NCI-H2196 treated with DMSO at 0.1 percent for 48 hours (cell line): ENCODE measurements around the gene SLCO4A1.
A peak's percentile ranks its signal among the peaks of the same experiment; 100 is the strongest.

ENCODE experiments used
- DNase-seq: peaks from one replicate; lab custom pipeline; 2025; ENCODE audit not compliant: unreplicated experiment; lab: John Stamatoyannopoulos, UW

SLCO4A1 gene

DNA sequence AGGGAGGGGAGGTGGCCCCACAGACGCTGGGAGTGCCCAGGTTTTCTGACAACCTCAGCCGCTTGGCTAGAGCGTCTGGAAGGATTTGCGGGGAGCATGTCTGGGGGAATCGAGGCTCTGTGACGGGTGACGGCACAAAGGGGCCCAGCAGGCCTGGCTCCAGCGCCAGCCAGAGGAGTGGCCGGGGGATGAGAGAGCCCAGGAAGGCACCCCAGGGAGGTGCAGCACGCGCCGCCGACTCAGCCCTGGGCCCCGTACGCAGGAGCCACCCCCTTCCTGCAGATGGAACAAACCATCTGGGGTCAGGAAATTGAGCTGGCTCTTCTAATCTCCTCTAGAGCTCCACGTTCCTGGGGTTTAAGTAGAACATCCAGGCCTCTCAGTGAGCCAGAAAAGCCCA lies 5.9 kb upstream of the SLCO4A1 start:
- no peak for DNase-seq

DNA sequence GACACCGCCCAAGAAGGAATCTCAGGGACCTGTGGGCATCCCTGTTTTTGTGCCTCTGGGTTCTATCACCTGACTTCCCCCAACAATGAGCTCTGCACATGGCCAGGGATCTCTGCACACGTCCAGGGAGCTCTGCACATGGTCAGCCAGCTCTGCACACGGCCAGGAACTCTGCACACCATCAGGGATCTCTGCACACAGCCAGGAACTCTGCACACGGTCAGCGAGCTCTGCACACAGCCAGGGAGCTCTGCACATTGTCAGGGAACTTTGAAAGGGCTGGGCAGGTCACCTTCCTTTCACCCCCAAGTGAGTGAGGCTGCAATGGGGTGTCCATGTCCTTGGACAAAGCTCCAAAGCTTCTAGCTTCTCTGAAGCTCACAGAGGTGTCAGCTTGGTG lies 5.2 kb upstream of the SLCO4A1 start:
- no peak for DNase-seq

DNA sequence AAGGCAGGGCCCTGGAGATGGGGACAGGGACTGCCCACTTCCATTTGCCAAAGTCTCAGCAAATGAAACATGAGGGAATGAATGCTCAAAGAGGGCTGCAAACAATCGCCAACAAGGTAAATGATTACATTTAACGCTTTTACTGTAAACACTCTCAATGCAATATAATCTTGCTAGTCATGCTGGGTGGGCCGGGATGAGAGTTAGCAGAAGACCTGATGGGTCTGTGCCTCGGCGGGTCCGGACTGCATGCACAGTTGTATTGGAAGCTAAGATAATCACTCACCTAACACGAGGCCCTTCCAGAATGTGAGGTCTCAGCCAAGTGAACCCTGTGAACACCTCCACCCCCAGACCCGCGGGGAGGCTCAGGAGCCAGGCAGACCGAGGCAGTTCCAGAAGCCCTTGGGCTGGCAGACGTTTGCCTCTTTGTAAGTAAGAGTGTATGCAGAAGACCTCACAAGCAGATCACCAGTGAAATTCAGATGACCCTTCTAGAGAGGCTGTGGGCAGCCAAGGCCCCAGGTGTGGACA lies 4.7 kb upstream of the SLCO4A1 start:
- no peak for DNase-seq

- no peak for DNase-seq
Measured at GRCh38 chr20:62638055-62638570, 4.2 kb upstream of the SLCO4A1 start.

GRCh38 chr20:62638679-62639406 lies 3.5 kb upstream of the SLCO4A1 start:
- DNase-seq: no peak

DNA sequence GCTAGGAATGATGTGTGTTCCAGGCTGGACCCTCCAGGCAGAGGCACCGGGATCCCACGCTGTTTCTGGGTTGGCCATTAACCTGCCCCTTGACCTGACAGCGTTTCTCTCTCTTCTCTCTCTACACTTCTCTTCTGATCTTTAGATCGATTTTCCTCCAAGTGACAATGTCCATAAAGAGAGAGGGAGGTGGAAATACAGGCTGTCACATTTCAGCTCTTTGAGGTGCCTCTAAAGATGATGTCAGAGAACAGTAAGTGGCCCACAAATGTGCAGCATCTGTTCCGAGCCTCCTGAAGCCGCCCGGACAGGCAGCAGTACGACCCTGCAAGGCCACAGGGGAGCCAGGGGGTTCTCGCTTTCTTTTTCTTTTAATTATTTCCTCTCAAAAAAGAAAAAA lies 2.5 kb upstream of the SLCO4A1 start:
- DNase-seq: no peak

DNA sequence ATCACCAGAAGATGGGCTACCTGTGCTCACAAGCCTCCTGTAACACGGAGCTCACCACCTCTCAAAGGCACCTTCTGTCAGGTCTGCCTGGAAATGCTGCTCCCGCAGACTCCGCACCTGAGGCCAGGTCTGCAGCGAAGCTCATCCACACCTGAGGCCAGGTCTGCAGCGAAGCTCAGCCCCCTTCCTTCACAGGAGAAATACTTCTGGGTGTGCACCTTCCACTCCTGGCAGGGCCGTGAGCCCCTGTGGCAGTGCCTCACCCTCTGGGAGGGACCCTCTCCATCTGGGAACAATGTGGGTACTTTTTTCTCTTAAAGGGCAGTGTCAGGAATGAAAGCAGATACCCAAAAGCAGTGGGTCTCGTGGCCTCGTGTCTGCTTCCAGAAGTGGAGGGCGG lies 1.4 kb upstream of the SLCO4A1 start:
- DNase-seq: no peak

DNA sequence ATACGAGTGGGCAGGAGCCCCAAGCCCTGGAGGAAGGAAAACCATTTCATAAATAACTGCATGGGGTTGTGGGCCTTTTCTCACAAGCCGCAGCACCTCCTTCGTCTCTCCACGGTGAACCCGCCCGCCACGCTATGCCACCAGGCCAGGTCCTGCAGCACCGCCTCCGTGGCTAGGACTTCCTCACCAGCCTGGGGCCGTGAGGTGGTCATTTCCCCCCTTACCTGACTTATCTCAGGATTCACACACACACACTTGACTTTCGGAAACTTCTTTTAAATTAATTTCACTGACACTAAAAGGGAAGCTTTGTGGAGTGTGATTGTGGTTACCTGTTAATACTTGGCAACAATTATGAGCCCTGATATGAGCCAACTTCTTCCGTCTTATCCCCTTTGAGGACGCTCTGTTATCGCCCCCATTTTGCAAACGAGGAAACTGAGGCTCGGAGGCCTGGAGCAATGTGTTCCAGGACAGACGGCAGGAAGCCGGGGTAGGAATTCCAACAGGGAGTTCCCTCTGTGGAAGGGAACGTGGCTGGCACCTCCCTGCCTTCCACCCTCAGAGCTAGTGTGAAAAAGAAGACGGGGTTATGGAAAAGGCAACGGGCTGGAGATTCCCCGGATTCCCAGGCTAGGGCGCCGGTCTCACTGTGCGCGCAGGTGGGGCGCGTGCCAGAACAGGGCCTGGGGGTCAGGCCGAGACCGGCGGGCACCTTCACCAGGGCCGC lies 817 bp upstream of the SLCO4A1 start:
- DNase-seq: no peak

DNA sequence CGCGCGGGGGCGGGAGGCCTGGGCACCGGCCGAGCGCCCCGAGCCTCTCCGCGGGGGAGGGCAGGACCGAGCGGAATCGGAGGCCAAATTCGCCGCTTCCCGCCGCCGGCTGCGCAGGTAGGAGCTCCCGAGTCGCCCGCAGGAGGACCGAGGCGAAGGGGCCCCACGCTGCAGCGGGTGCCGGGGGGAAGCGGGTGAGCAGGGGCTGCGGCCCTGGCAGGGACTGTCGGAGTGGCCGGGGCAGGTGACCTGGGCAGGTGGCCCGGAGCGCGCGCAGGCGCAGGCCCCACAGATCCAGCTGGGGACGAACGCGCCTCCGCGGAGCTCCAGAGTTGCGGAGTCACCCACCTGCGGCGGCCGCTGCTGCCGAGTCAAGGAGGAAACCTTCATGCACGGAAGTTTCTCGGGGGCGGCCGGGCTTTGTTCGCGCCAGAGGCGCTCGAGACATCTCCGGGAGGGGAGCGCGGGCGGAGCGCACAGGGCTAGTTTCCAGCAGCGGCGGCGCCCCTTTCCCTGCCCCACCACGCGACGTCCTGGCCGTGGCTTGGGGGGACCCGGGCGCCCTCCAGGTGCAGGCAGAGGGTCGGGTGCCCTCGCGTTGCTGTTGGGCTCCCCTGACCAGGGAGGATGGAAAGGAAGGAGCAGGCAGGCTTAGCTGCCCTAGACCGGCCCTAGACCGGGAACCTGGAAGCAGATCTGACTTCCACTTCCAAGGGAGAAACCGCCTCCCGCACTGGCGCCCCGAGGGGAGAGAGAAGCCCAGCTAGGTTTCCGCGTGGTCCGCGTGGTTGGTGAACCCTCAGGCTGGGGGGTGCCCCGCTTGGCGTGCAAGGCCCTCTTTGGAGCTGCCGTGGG lies 590 bp downstream of the SLCO4A1 start:
- peak; percentile 19 for DNase-seq

DNA sequence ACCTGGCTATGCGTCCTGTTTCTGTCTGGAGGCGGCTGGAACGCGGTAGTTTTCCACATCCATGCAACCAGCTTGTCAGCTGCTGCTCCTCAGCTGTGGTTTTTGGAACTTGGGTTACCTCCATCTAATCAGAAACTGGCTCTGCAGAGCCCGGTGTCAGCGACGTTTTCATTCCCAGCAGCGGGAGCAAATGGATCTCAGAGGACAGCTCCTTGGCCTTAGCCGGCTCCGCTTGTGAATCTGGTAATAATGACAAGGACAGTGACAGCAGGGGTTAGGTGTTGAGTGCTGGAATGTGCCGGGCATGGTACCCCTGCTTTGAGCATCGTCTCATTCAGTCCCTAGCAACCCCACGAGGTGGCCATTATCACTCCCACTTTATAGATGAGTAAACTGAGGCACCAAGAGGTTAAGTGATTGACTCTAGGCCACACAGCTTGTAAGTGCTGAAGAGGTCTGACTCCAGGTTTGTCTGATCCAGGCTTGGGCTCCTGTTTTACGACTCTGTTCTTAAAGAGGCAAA lies 1.3 kb downstream of the SLCO4A1 start:
- no peak for DNase-seq

GRCh38 chr20:62644044-62644795 lies 1.9 kb downstream of the SLCO4A1 start:
- DNase-seq: peak; percentile 17

DNA sequence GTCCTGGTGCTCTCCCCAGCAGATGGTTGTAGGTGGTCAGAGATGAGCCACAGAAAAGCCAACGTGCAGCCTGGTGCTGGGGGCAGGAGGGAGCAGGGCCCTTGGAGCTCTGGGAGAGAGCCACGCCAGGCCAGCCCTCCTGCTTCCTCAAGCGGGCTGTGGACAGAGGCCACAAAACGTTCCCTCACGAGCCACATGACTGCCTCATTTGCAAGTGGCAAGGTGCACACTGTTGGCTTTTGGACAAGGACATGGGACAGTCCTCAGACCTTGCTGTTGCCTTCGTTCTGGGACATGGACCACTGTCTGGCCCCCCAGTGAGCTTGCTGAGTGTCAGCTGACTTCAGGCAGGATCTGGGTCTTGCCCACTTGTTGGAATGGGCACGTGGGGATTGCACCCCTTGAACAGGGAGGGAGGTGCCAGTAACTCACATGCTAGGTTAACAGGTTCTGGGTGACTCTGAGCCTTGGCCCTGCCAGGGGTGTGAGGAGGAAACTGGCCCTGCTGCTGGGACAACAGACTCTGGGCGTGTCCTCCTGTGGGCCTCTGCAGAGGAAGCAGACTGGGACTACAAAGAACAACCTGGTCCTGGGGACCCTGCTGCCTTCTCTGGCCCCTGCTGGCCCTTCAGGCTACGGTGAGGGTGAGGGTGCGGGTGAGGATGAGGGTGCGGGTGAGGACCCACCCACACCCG lies 2.6 kb downstream of the SLCO4A1 start:
- DNase-seq: no peak

DNA sequence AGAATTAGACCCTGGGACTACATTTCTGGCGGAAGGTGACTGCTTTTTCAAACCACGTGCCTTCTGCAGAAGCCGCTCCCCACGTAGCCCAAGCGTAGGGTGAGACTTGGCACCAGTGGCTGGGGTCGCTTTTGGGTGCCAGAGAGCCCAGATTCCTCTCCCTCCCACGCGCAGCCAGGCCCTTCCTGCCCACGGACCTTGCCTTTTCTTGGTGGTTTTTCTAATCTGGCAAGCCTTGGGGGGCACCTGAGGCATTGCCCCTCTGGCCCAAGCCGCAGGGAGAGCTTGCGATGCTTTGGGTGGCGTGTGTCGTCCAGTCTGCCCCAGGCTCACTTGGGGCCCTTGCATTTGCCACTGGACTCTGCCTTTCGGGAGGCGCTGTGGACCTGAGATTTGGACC lies 3.3 kb downstream of the SLCO4A1 start:
- no peak for DNase-seq

DNA sequence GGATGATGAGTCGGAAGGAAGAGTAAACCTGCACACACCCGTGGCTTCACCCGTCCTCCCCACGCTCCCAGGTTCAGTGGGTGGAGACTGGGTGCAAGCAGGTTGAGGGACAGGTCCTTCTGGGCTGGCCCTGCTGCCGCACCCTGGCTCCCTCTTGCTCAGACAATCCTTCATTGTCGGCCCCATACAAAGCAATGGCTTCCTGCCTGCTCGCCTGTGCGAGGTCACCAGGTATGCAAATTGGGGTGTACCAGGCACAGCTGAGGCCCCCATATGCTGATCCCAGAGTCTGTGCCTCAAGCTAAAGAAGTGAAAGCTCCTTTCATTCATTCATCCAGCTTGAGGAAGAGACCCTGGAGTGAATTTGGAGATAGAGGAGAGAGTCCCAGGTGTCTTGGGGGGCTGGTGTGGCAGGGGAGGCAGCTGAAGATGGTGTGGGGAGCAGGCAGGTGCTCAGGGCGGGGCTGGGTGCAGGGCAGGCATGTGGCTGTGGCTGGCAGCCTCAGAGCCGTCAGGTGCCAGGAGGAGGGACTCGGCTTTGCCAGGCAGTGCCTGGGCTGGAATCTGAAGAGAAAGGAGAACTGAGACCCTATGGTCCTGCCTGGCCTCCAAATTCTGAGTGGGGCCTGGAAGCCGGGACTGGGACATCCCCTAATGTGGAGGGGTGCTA lies 4.7 kb downstream of the SLCO4A1 start:
- DNase-seq: no peak

DNA sequence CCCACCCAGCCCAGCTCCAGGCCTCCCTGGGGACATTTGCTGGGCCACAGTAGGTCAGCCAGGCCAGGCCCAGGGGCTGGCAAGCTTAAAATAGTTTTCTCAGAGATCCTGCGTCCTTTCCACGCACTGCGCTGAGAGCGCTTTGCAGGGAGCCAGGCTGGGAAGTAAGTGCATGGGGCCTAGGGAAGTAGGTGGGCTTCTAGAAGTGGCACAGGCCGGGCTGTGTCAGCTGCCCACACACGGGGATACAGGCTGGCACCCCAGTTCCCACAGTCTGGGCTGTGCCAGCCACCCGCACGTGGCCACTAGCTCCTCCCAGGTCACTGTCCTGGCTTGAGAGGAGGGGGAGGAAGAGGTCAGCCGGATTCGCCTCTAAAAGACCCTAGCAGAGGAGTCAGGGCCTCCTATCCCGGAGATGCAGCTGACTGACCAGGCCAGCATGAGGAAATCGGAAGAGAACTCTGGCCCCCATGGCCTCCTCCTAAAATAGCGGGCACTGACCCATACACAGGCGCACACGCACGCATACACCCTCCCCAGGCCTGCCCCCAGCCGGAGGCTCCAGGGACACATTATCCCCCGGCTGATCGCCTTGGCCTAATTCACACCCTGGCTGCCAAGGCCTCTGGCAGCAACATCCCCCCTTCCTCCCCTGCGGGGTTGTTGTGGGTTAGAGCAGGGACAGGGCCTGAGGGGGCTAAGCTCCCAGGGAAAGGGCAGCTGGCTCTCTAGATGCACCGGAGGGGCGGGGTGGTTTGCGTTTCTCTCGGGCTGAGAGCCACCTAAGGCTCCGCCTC lies 5.4 kb downstream of the SLCO4A1 start:
- DNase-seq: no peak

DNA sequence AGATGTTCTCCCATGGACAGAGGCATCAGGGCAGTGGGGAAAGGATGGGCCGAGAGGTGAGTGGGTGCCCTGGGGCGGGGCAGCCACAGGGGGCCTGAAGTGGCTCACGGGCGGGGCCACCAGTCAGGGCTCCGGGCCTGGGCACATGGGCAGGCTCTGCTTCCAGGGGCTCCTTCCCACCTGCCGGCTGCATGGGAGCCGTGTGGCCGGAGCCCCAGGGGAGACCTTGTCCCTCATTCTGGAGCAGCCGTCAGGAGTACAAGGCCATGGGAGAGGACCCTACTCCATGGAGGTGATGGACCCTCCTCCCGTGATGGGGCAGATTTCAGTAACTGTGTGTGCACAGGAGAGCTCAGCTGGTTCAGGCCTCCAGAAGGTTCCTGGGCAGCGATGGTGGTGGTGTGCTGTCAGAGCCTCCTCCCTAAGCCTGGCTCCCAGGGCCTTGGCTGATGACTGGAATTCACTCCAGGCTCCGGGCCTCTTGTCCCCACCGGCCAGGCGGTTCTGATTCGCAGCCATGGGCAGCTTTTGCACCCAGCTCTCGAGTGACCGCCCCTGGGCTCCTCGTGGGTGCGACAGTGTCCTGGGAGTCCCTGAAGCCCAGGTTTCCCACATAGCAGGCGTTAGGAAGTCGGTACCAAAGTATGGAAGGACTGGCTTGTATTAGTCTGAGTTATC lies 6.2 kb downstream of the SLCO4A1 start:
- no peak for DNase-seq

GRCh38 chr20:62649140-62649539 lies 6.8 kb downstream of the SLCO4A1 start:
- no peak for DNase-seq
